ENCODE measurements around the gene YKT6.

Gene YKT6

GRCh38 chr7:44232396-44232795, 31.6 kb downstream of the YKT6 start:
- no peak for DNase-seq
- Histone ChIP-seq H3K9me3 (ENCODE audit: control insufficient read depth, low read length) (no peaks in the 10 kb centered on the region), H3K4me1 (ENCODE audit: control insufficient read depth, insufficient read depth, low read length, poor library complexity, severe bottlenecking) (no peaks in the 10 kb centered on the region), H3K36me3 (ENCODE audit: control insufficient read depth, insufficient read depth, low read length) (no peaks in the 10 kb centered on the region), H3K27me3 (replicated peaks; ENCODE audit: control insufficient read depth, insufficient read depth, low read length, poor library complexity, severe bottlenecking) (no peaks in the 10 kb centered on the region), H3K4me3 (ENCODE audit: insufficient read depth, low read depth, low read length, poor library complexity, severe bottlenecking) (no peak overlapping the region), H3K27ac (ENCODE audit: insufficient read depth, low read length, poor library complexity, severe bottlenecking) (no peak overlapping the region)

- H3K36me3 ChIP-seq (ENCODE audit: control insufficient read depth, insufficient read depth, low read length) = no peaks in the 10 kb centered on the region
- no peaks in the 10 kb centered on the region for H3K9me3 ChIP-seq (ENCODE audit: control insufficient read depth, low read length)
- H3K27ac ChIP-seq (ENCODE audit: insufficient read depth, low read length, poor library complexity, severe bottlenecking) = no peak overlapping the region
- no peaks in the 10 kb centered on the region for H3K27me3 ChIP-seq (replicated peaks; ENCODE audit: control insufficient read depth, insufficient read depth, low read length, poor library complexity, severe bottlenecking)
- no peak overlapping the region for H3K4me3 ChIP-seq (ENCODE audit: insufficient read depth, low read depth, low read length, poor library complexity, severe bottlenecking)
- no peaks in the 10 kb centered on the region for H3K4me1 ChIP-seq (ENCODE audit: control insufficient read depth, insufficient read depth, low read length, poor library complexity, severe bottlenecking)
- DNase-seq = no peak
Observed at GRCh38 chr7:44232901-44233715, 32.3 kb downstream of the YKT6 start.

- DNase-seq = no peak
- H3K27me3 ChIP-seq (replicated peaks; ENCODE audit: control insufficient read depth, insufficient read depth, low read length, poor library complexity, severe bottlenecking) = no peaks in the 10 kb centered on the region
- no peak overlapping the region for H3K4me3 ChIP-seq (ENCODE audit: insufficient read depth, low read depth, low read length, poor library complexity, severe bottlenecking)
- no peaks in the 10 kb centered on the region for H3K9me3 ChIP-seq (ENCODE audit: control insufficient read depth, low read length)
- H3K36me3 ChIP-seq (ENCODE audit: control insufficient read depth, insufficient read depth, low read length) = no peaks in the 10 kb centered on the region
- no peaks in the 10 kb centered on the region for H3K4me1 ChIP-seq (ENCODE audit: control insufficient read depth, insufficient read depth, low read length, poor library complexity, severe bottlenecking)
- H3K27ac ChIP-seq (ENCODE audit: insufficient read depth, low read length, poor library complexity, severe bottlenecking) = no peak overlapping the region
Observed at GRCh38 chr7:44235066-44235465, 34.3 kb downstream of the YKT6 start.

GRCh38 chr7:44235582-44236332, 35.0 kb downstream of the YKT6 start:
- H3K36me3 ChIP-seq (ENCODE audit: control insufficient read depth, insufficient read depth, low read length) = no peaks in the 10 kb centered on the region
- DNase-seq = no peak
- H3K27ac ChIP-seq (ENCODE audit: insufficient read depth, low read length, poor library complexity, severe bottlenecking) = no peak overlapping the region
- H3K9me3 ChIP-seq (ENCODE audit: control insufficient read depth, low read length) = no peaks in the 10 kb centered on the region
- no peak overlapping the region for H3K4me3 ChIP-seq (ENCODE audit: insufficient read depth, low read depth, low read length, poor library complexity, severe bottlenecking)
- no peaks in the 10 kb centered on the region for H3K27me3 ChIP-seq (replicated peaks; ENCODE audit: control insufficient read depth, insufficient read depth, low read length, poor library complexity, severe bottlenecking)
- H3K4me1 ChIP-seq (ENCODE audit: control insufficient read depth, insufficient read depth, low read length, poor library complexity, severe bottlenecking) = no peaks in the 10 kb centered on the region

DNA sequence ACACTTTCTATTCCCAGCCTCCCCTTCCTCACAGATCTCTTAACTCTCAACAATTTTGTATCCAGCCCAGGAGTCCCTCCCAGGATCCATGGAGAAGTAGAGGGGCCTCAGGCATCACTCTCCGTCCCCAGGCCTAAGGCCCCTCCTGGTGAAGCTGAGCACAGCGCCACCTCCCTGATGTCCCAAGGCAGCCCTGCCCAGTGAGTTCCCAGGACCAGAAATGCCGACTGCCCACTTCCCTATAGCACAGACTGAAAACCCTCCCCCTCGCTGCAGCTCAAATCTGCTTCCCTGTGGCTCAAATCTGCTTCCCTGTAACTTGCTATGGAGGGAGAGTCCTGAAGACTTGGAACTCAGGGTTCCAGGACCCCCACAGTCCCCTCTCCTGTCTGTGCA, 35.6 kb downstream of the YKT6 start:
- DNase-seq = no peak
- no peaks in the 10 kb centered on the region for H3K9me3 ChIP-seq (ENCODE audit: control insufficient read depth, low read length)
- no peaks in the 10 kb centered on the region for H3K27me3 ChIP-seq (replicated peaks; ENCODE audit: control insufficient read depth, insufficient read depth, low read length, poor library complexity, severe bottlenecking)
- H3K4me3 ChIP-seq (ENCODE audit: insufficient read depth, low read depth, low read length, poor library complexity, severe bottlenecking) = no peak overlapping the region
- H3K36me3 ChIP-seq (ENCODE audit: control insufficient read depth, insufficient read depth, low read length) = no peaks in the 10 kb centered on the region
- H3K27ac ChIP-seq (ENCODE audit: insufficient read depth, low read length, poor library complexity, severe bottlenecking) = no peak overlapping the region
- peaks cover 6% of the 10 kb centered on the region for H3K4me1 ChIP-seq (ENCODE audit: control insufficient read depth, insufficient read depth, low read length, poor library complexity, severe bottlenecking)

GRCh38 chr7:44237696-44238095, 36.9 kb downstream of the YKT6 start:
- H3K27ac ChIP-seq (ENCODE audit: insufficient read depth, low read length, poor library complexity, severe bottlenecking) = no peak overlapping the region
- no peaks in the 10 kb centered on the region for H3K36me3 ChIP-seq (ENCODE audit: control insufficient read depth, insufficient read depth, low read length)
- no peak for DNase-seq
- no peaks in the 10 kb centered on the region for H3K9me3 ChIP-seq (ENCODE audit: control insufficient read depth, low read length)
- no peak overlapping the region for H3K4me3 ChIP-seq (ENCODE audit: insufficient read depth, low read depth, low read length, poor library complexity, severe bottlenecking)
- peaks cover 6% of the 10 kb centered on the region for H3K4me1 ChIP-seq (ENCODE audit: control insufficient read depth, insufficient read depth, low read length, poor library complexity, severe bottlenecking)
- no peaks in the 10 kb centered on the region for H3K27me3 ChIP-seq (replicated peaks; ENCODE audit: control insufficient read depth, insufficient read depth, low read length, poor library complexity, severe bottlenecking)

- no peak overlapping the region for H3K27ac ChIP-seq (ENCODE audit: insufficient read depth, low read length, poor library complexity, severe bottlenecking)
- H3K4me3 ChIP-seq (ENCODE audit: insufficient read depth, low read depth, low read length, poor library complexity, severe bottlenecking) = no peak overlapping the region
- DNase-seq = no peak
- H3K27me3 ChIP-seq (replicated peaks; ENCODE audit: control insufficient read depth, insufficient read depth, low read length, poor library complexity, severe bottlenecking) = no peaks in the 10 kb centered on the region
- peaks cover 6% of the 10 kb centered on the region for H3K4me1 ChIP-seq (ENCODE audit: control insufficient read depth, insufficient read depth, low read length, poor library complexity, severe bottlenecking)
- H3K9me3 ChIP-seq (ENCODE audit: control insufficient read depth, low read length) = no peaks in the 10 kb centered on the region
- no peaks in the 10 kb centered on the region for H3K36me3 ChIP-seq (ENCODE audit: control insufficient read depth, insufficient read depth, low read length)
Observed at GRCh38 chr7:44238116-44238695, 37.4 kb downstream of the YKT6 start.

DNA sequence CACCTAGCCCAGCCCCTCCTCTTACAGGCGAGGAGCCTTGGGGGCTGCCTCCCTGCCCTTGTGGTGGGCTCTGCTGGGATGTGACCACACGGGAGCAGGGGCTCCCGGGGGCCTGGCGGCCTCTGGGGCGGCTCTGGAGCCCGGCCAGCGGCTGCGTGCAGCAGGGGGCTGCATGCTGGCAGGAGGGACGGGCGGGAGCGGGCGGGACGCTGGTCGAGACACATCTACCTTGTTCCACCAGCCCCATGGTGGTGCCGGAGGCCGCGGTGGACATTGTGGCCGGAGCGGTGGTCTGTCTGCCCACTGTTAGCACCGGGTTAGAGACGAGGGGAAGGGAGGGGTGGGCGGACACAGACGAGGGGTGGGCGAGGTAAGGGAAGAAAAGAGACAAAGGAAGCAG, 38.6 kb downstream of the YKT6 start:
- H3K27me3 ChIP-seq (replicated peaks; ENCODE audit: control insufficient read depth, insufficient read depth, low read length, poor library complexity, severe bottlenecking) = no peaks in the 10 kb centered on the region
- H3K27ac ChIP-seq (ENCODE audit: insufficient read depth, low read length, poor library complexity, severe bottlenecking) = no peak overlapping the region
- no peak overlapping the region for H3K4me3 ChIP-seq (ENCODE audit: insufficient read depth, low read depth, low read length, poor library complexity, severe bottlenecking)
- peaks cover 6% of the 10 kb centered on the region for H3K4me1 ChIP-seq (ENCODE audit: control insufficient read depth, insufficient read depth, low read length, poor library complexity, severe bottlenecking)
- no peaks in the 10 kb centered on the region for H3K36me3 ChIP-seq (ENCODE audit: control insufficient read depth, insufficient read depth, low read length)
- no peaks in the 10 kb centered on the region for H3K9me3 ChIP-seq (ENCODE audit: control insufficient read depth, low read length)
- DNase-seq = no peak

GRCh38 chr7:44240376-44240775, 39.6 kb downstream of the YKT6 start:
- Histone ChIP-seq H3K4me1 (ENCODE audit: control insufficient read depth, insufficient read depth, low read length, poor library complexity, severe bottlenecking) (peaks cover 6% of the 10 kb centered on the region), H3K36me3 (ENCODE audit: control insufficient read depth, insufficient read depth, low read length) (no peaks in the 10 kb centered on the region), H3K4me3 (ENCODE audit: insufficient read depth, low read depth, low read length, poor library complexity, severe bottlenecking) (no peak overlapping the region), H3K27me3 (replicated peaks; ENCODE audit: control insufficient read depth, insufficient read depth, low read length, poor library complexity, severe bottlenecking) (no peaks in the 10 kb centered on the region), H3K9me3 (ENCODE audit: control insufficient read depth, low read length) (no peaks in the 10 kb centered on the region), H3K27ac (ENCODE audit: insufficient read depth, low read length, poor library complexity, severe bottlenecking) (no peak overlapping the region)
- DNase-seq = no peak

- H3K4me1 ChIP-seq (ENCODE audit: control insufficient read depth, insufficient read depth, low read length, poor library complexity, severe bottlenecking) = peaks cover 6% of the 10 kb centered on the region
- no peaks in the 10 kb centered on the region for H3K36me3 ChIP-seq (ENCODE audit: control insufficient read depth, insufficient read depth, low read length)
- no peaks in the 10 kb centered on the region for H3K9me3 ChIP-seq (ENCODE audit: control insufficient read depth, low read length)
- no peak overlapping the region for H3K27ac ChIP-seq (ENCODE audit: insufficient read depth, low read length, poor library complexity, severe bottlenecking)
- H3K27me3 ChIP-seq (replicated peaks; ENCODE audit: control insufficient read depth, insufficient read depth, low read length, poor library complexity, severe bottlenecking) = no peaks in the 10 kb centered on the region
- DNase-seq = peak; percentile 23 to 27 (median 25)
- no peak overlapping the region for H3K4me3 ChIP-seq (ENCODE audit: insufficient read depth, low read depth, low read length, poor library complexity, severe bottlenecking)
Observed at GRCh38 chr7:44240983-44241510, 40.3 kb downstream of the YKT6 start.
